Activated T-helper 1 cell treated with anti-CD3 and anti-CD28 coated beads, Interleukin-12 subunit alpha, Interleukin-12 subunit beta, Interleukin-2, Interleukin-4 antibody, amounts not matched to agents 30 ng/mL and 10 ng/mL and 1 ng/mL, durations not matched to agents 14 hours and 24 hours and 36 hours (primary cell): Measurements from ENCODE around the gene MND1. TPM values are rescaled to one million over a fixed set of nuclear protein-coding genes. Genes with fewer than 3 reads are reported as not detected.
"Not testable (repeated sequence)": the region's sequence is repeated elsewhere in the genome, so short reads cannot be mapped to it uniquely, and the experiment has no call there.

Experiments
- DNase-seq: peaks from one replicate; pipeline ENCODE4 v3.0.0; 2021; ENCODE audit warnings: low spot score
- H3K27ac Mint-ChIP-seq: one replicate; pipeline ENCODE4 v1.8.0; 2021; ENCODE audit warnings: mild to moderate bottlenecking, mixed read lengths
- H3K27me3 Mint-ChIP-seq: one replicate; pipeline ENCODE4 v1.8.0; 2022; ENCODE audit warnings: mild to moderate bottlenecking, moderate library complexity, mixed read lengths; ENCODE audit not compliant: insufficient read depth
- H3K36me3 Mint-ChIP-seq: one replicate; pipeline ENCODE4 v1.8.0; 2021; ENCODE audit warnings: low read depth, mixed read lengths
- H3K4me1 Mint-ChIP-seq: one replicate; pipeline ENCODE4 v1.8.0; 2021; ENCODE audit warnings: low read depth, mixed read lengths
- H3K4me3 Mint-ChIP-seq: one replicate; pipeline ENCODE4 v1.8.0; 2021; ENCODE audit warnings: mild to moderate bottlenecking, moderate library complexity, mixed read lengths
- H3K9me3 Mint-ChIP-seq: one replicate; pipeline ENCODE4 v1.8.0; 2021; ENCODE audit warnings: mixed read lengths
- intact Hi-C: fragments of 100-400 bp; cut with micrococcal nuclease; formaldehyde crosslinking; loops from one replicate; pipeline ENCODE4 v1.15.1; 2024
- total RNA-seq: library from RNA; stranded (reverse); gene quantifications from 2 replicates; pipeline ENCODE4 v1.2.3, GENCODE V29; 2022

MND1 gene
- total RNA-seq, 1 donor from 2014 or later, result 13.5 TPM

GRCh38 chr4:153393397-153393796 lies 48.9 kb downstream of the MND1 start:
- Mint-ChIP-seq H3K27ac (no peak overlapping the region), H3K36me3 (peaks cover 2% of the 10 kb centered on the region), H3K9me3 (no peaks in the 10 kb centered on the region), H3K27me3 (no peaks in the 10 kb centered on the region), H3K4me1 (no peaks in the 10 kb centered on the region), H3K4me3 (no peak overlapping the region)
- intact Hi-C loops, result no loop called here
- no peak for DNase-seq

- no peak overlapping the region for H3K4me3 Mint-ChIP-seq
- H3K36me3 Mint-ChIP-seq, result peaks cover 2% of the 10 kb centered on the region
- H3K9me3 Mint-ChIP-seq, result no peaks in the 10 kb centered on the region
- H3K4me1 Mint-ChIP-seq, result no peaks in the 10 kb centered on the region
- no peak for DNase-seq
- intact Hi-C loops, result no loop called here
- H3K27me3 Mint-ChIP-seq, result no peaks in the 10 kb centered on the region
- H3K27ac Mint-ChIP-seq, result no peak overlapping the region
Measured at GRCh38 chr4:153394945-153395344, 50.5 kb downstream of the MND1 start.

- Mint-ChIP-seq H3K36me3 (peaks cover 2% of the 10 kb centered on the region), H3K9me3 (no peaks in the 10 kb centered on the region), H3K4me1 (no peaks in the 10 kb centered on the region), H3K27ac (no peak overlapping the region), H3K27me3 (no peaks in the 10 kb centered on the region), H3K4me3 (no peak overlapping the region)
- intact Hi-C loops, result no loop called here
- DNase-seq, result no peak
Measured at GRCh38 chr4:153398713-153399112, 54.2 kb downstream of the MND1 start.

- no peak for DNase-seq
- Mint-ChIP-seq H3K36me3 (peaks cover 2% of the 10 kb centered on the region), H3K27me3 (no peaks in the 10 kb centered on the region), H3K4me3 (no peak overlapping the region), H3K9me3 (no peaks in the 10 kb centered on the region), H3K27ac (no peak overlapping the region), H3K4me1 (no peaks in the 10 kb centered on the region)
- intact Hi-C loops, result no loop called here
Measured at GRCh38 chr4:153399358-153399757, 54.9 kb downstream of the MND1 start.

GRCh38 chr4:153401501-153401900 lies 57.0 kb downstream of the MND1 start:
- intact Hi-C loops, result no loop called here
- Mint-ChIP-seq H3K27me3 (no peaks in the 10 kb centered on the region), H3K4me3 (no peak overlapping the region), H3K27ac (no peak overlapping the region), H3K36me3 (peaks cover 1% of the 10 kb centered on the region), H3K4me1 (no peaks in the 10 kb centered on the region), H3K9me3 (no peaks in the 10 kb centered on the region)
- no peak for DNase-seq

- no peak overlapping the region for H3K27ac Mint-ChIP-seq
- H3K9me3 Mint-ChIP-seq, result no peaks in the 10 kb centered on the region
- intact Hi-C loops, result no loop called here
- H3K36me3 Mint-ChIP-seq, result peaks cover 1% of the 10 kb centered on the region
- no peaks in the 10 kb centered on the region for H3K4me1 Mint-ChIP-seq
- no peak overlapping the region for H3K4me3 Mint-ChIP-seq
- H3K27me3 Mint-ChIP-seq, result no peaks in the 10 kb centered on the region
- DNase-seq, result no peak
Measured at GRCh38 chr4:153402366-153402765, 57.9 kb downstream of the MND1 start.

- no peak overlapping the region for H3K27ac Mint-ChIP-seq
- H3K4me3 Mint-ChIP-seq, result no peak overlapping the region
- H3K36me3 Mint-ChIP-seq, result peaks cover 1% of the 10 kb centered on the region
- intact Hi-C loops, result no loop called here
- H3K9me3 Mint-ChIP-seq, result no peaks in the 10 kb centered on the region
- H3K27me3 Mint-ChIP-seq, result no peaks in the 10 kb centered on the region
- H3K4me1 Mint-ChIP-seq, result no peaks in the 10 kb centered on the region
- DNase-seq, result no peak
Measured at GRCh38 chr4:153403726-153404125, 59.2 kb downstream of the MND1 start.

GRCh38 chr4:153407906-153408305 lies 63.4 kb downstream of the MND1 start:
- Mint-ChIP-seq H3K27me3 (no peaks in the 10 kb centered on the region), H3K36me3 (peaks cover 1% of the 10 kb centered on the region), H3K4me3 (no peak overlapping the region)

GRCh38 chr4:153408932-153409331 lies 64.4 kb downstream of the MND1 start:
- intact Hi-C loops, result no loop called here

More at GRCh38 chr4:153407906-153408305, 63.4 kb downstream of the MND1 start:
- DNase-seq, result no peak
- intact Hi-C loops, result no loop called here
- Mint-ChIP-seq H3K27ac (no peak overlapping the region), H3K9me3 (no peaks in the 10 kb centered on the region), H3K4me1 (peaks cover 5% of the 10 kb centered on the region)

GRCh38 chr4:153409412-153409811 lies 64.9 kb downstream of the MND1 start:
- Mint-ChIP-seq H3K4me1 (peaks cover 5% of the 10 kb centered on the region), H3K27me3 (no peaks in the 10 kb centered on the region), H3K36me3 (peaks cover 1% of the 10 kb centered on the region), H3K4me3 (no peak overlapping the region), H3K27ac (no peak overlapping the region), H3K9me3 (no peaks in the 10 kb centered on the region)
- DNase-seq, result no peak
- intact Hi-C loops, result no loop called here

More at GRCh38 chr4:153408932-153409331, 64.4 kb downstream of the MND1 start:
- Mint-ChIP-seq H3K36me3 (peaks cover 1% of the 10 kb centered on the region), H3K27me3 (no peaks in the 10 kb centered on the region), H3K27ac (no peak overlapping the region), H3K4me1 (peaks cover 5% of the 10 kb centered on the region), H3K4me3 (no peak overlapping the region), H3K9me3 (no peaks in the 10 kb centered on the region)
- DNase-seq, result no peak

GRCh38 chr4:153409924-153410501 lies 65.5 kb downstream of the MND1 start:
- intact Hi-C loops, result no loop called here
- no peak overlapping the region for H3K27ac Mint-ChIP-seq
- no peaks in the 10 kb centered on the region for H3K9me3 Mint-ChIP-seq
- H3K4me1 Mint-ChIP-seq, result peaks cover 5% of the 10 kb centered on the region
- DNase-seq, result no peak
- H3K27me3 Mint-ChIP-seq, result no peaks in the 10 kb centered on the region
- no peak overlapping the region for H3K4me3 Mint-ChIP-seq
- peaks cover 1% of the 10 kb centered on the region for H3K36me3 Mint-ChIP-seq

GRCh38 chr4:153413842-153414241 lies 69.4 kb downstream of the MND1 start:
- Mint-ChIP-seq H3K4me3 (no peak overlapping the region), H3K27ac (no peak overlapping the region), H3K4me1 (peaks cover 8% of the 10 kb centered on the region), H3K9me3 (no peaks in the 10 kb centered on the region), H3K27me3 (no peaks in the 10 kb centered on the region), H3K36me3 (no peaks in the 10 kb centered on the region)
- intact Hi-C loops, result no loop called here
- no peak for DNase-seq

GRCh38 chr4:153416456-153416855 lies 72.0 kb downstream of the MND1 start:
- H3K9me3 Mint-ChIP-seq, H3K27ac Mint-ChIP-seq, DNase-seq, H3K4me3 Mint-ChIP-seq, H3K27me3 Mint-ChIP-seq, intact Hi-C loops, H3K36me3 Mint-ChIP-seq: not testable (repeated sequence)
- peaks cover 20% of the 10 kb centered on the region for H3K4me1 Mint-ChIP-seq

- intact Hi-C loops, result no loop called here
- H3K4me1 Mint-ChIP-seq, result peaks cover 31% of the 10 kb centered on the region
- H3K9me3 Mint-ChIP-seq, result no peaks in the 10 kb centered on the region
- H3K27ac Mint-ChIP-seq, result no peak overlapping the region
- no peak for DNase-seq
- H3K36me3 Mint-ChIP-seq, result no peaks in the 10 kb centered on the region
- no peaks in the 10 kb centered on the region for H3K27me3 Mint-ChIP-seq
- H3K4me3 Mint-ChIP-seq, result no peak overlapping the region
Measured at GRCh38 chr4:153418121-153418520, 73.6 kb downstream of the MND1 start.
